HG02840 (cell line): ENCODE data around the gene SCYGR2.

Experiments used
- ATAC-seq: cut with Tn5 transposase; IDR thresholded peaks from one replicate; pipeline ENCODE4 v1.9.1; 2021; ENCODE audit warnings: mild to moderate bottlenecking, moderate library complexity, moderate number of reproducible peaks; ENCODE audit not compliant: unreplicated experiment, low FRiP score

SCYGR2 gene

GRCh38 chr2:227610123-227610522 is 11.4 kb downstream of the SCYGR2 start:
- ATAC-seq, result no peak

- ATAC-seq, result no peak
Observed at GRCh38 chr2:227612546-227613271, 14.0 kb downstream of the SCYGR2 start.

- no peak for ATAC-seq
Observed at GRCh38 chr2:227613272-227613660, 14.6 kb downstream of the SCYGR2 start.

GRCh38 chr2:227614246-227614645 is 15.6 kb downstream of the SCYGR2 start:
- ATAC-seq, result no peak

- no peak for ATAC-seq
Observed at GRCh38 chr2:227614740-227615139, 16.0 kb downstream of the SCYGR2 start, which contains the start of gene SCYGR3. Gene SCYGR3 (minus strand): TSS chr2:227614840. CDS start chr2:227614840, 0 bp downstream.

- ATAC-seq, result no peak
Observed at GRCh38 chr2:227615181-227615580, 16.5 kb downstream of the SCYGR2 start.

GRCh38 chr2:227615906-227616305 is 17.2 kb downstream of the SCYGR2 start:
- ATAC-seq, result no peak

GRCh38 chr2:227616631-227617030 is 17.9 kb downstream of the SCYGR2 start:
- no peak for ATAC-seq

GRCh38 chr2:227617316-227618230 is 18.9 kb downstream of the SCYGR2 start, which contains the start of gene SCYGR4:
Gene SCYGR4 (plus strand): TSS chr2:227617498. CDS start chr2:227617498, 0 bp downstream.
- no peak for ATAC-seq

GRCh38 chr2:227623226-227623625 is 24.5 kb downstream of the SCYGR2 start:
- no peak for ATAC-seq

GRCh38 chr2:227625420-227625819 is 26.7 kb downstream of the SCYGR2 start:
- ATAC-seq, result no peak

GRCh38 chr2:227626580-227627151 is 28.0 kb downstream of the SCYGR2 start:
- ATAC-seq, result no peak

GRCh38 chr2:227627769-227628168 is 29.1 kb downstream of the SCYGR2 start:
- peak; percentile 88 for ATAC-seq

GRCh38 chr2:227629435-227629834 is 30.7 kb downstream of the SCYGR2 start:
- no peak for ATAC-seq

GRCh38 chr2:227630322-227630721 is 31.6 kb downstream of the SCYGR2 start:
- no peak for ATAC-seq

GRCh38 chr2:227632827-227633226 is 34.1 kb downstream of the SCYGR2 start:
- ATAC-seq, result no peak

GRCh38 chr2:227634201-227634600 is 35.5 kb downstream of the SCYGR2 start:
- no peak for ATAC-seq

- no peak for ATAC-seq
Observed at GRCh38 chr2:227642656-227643055, 44.0 kb downstream of the SCYGR2 start.

- ATAC-seq, result no peak
Observed at GRCh38 chr2:227643990-227644551, 45.4 kb downstream of the SCYGR2 start.
